IMR-90 (cell line): ENCODE data around the gene IQCE. TPM values are rescaled to one million over a fixed set of nuclear protein-coding genes. Genes with fewer than 3 reads are reported as not detected.

ENCODE experiments used
- ATAC-seq: fragments of 200-7000 bp; cut with Tn5 transposase; 2 replicates; pipeline ENCODE4 v1.9.1; 2020; ENCODE audit warnings: low read depth, mild to moderate bottlenecking, moderate library complexity
- BruUV-seq: library from RNA; stranded (reverse); fragments of 400-500 nt; replicated peaks from 2 replicates; lab custom pipeline; 2021; lab: Mats Ljungman, UMichigan
- CTCF ChIA-PET: fragments of 300-600 bp; formaldehyde crosslinking; extraction: SDS; loops from one replicate; lab custom pipeline; 2021; ENCODE audit warnings: antibody characterized with exemption; lab: Yijun Ruan, JAX
- POLR2A ChIA-PET: fragments of 300-600 bp; sonication (Branson Sonifier 250); formaldehyde crosslinking; loops from one replicate; lab custom pipeline; 2022; ENCODE audit warnings: antibody characterized with exemption; ENCODE audit not compliant: unreplicated experiment; lab: Charles Lee
- DNase-seq: peaks from one replicate; pipeline ENCODE4 v3.0.0; 2013
- H2AFZ ChIP-seq: replicated peaks from 2 replicates; pipeline ENCODE3; 2013; ENCODE audit warnings: low read length, mild to moderate bottlenecking; ENCODE audit not compliant: poor library complexity
- H2AK5ac ChIP-seq: 2 replicates; pipeline ENCODE4 v1.6.1; 2013; ENCODE audit warnings: low read depth, low read length, inconsistent platforms
- H2AK9ac ChIP-seq: replicated peaks from 2 replicates; pipeline ENCODE3; 2013; ENCODE audit warnings: mild to moderate bottlenecking, low read depth, low read length, moderate library complexity; ENCODE audit not compliant: poor library complexity
- H2BK120ac ChIP-seq: 2 replicates; pipeline ENCODE4 v1.6.1; 2013; ENCODE audit warnings: low read depth, low read length, inconsistent platforms
- H2BK15ac ChIP-seq: 3 replicates; pipeline ENCODE4 v1.6.1; 2013; ENCODE audit warnings: low read depth, low read length, inconsistent platforms
- H2BK20ac ChIP-seq: 2 replicates; pipeline ENCODE4 v1.6.1; 2013; ENCODE audit warnings: low read depth, mild to moderate bottlenecking, inconsistent platforms, low read length, moderate library complexity
- H2BK5ac ChIP-seq: 2 replicates; pipeline ENCODE4 v1.6.1; 2013; ENCODE audit warnings: mild to moderate bottlenecking, low read depth, low read length, inconsistent platforms; ENCODE audit not compliant: poor library complexity, severe bottlenecking
- H3K14ac ChIP-seq: replicated peaks from 2 replicates; pipeline ENCODE4 v1.6.1; 2013; ENCODE audit warnings: low read depth, low read length, inconsistent platforms
- H3K18ac ChIP-seq: 2 replicates; pipeline ENCODE4 v1.6.1; 2013; ENCODE audit warnings: low read depth, low read length, control low read depth
- H3K23ac ChIP-seq: 2 replicates; pipeline ENCODE4 v1.6.1; 2013; ENCODE audit warnings: low read depth, low read length, inconsistent platforms
- H3K27ac ChIP-seq: 2 replicates; pipeline ENCODE4 v1.5.1; 2013; ENCODE audit warnings: mild to moderate bottlenecking, control low read depth, low read length; ENCODE audit not compliant: insufficient read depth
- H3K27me3 ChIP-seq: 2 replicates; pipeline ENCODE4 v1.6.1; 2013; ENCODE audit warnings: low read length; ENCODE audit not compliant: control insufficient read depth, insufficient read depth
- H3K36me3 ChIP-seq: 2 replicates; pipeline ENCODE4 v1.6.1; 2013; ENCODE audit warnings: low read length, mixed read lengths; ENCODE audit not compliant: control insufficient read depth, insufficient read depth
- H3K4ac ChIP-seq: 2 replicates; pipeline ENCODE4 v1.6.1; 2013; ENCODE audit warnings: low read depth, low read length, inconsistent platforms
- H3K4me1 ChIP-seq: 2 replicates; pipeline ENCODE4 v1.6.1; 2013; ENCODE audit warnings: low read length, mixed read lengths; ENCODE audit not compliant: control insufficient read depth, insufficient read depth
- H3K4me2 ChIP-seq: 2 replicates; pipeline ENCODE4 v1.6.1; 2013; ENCODE audit warnings: low read depth, mild to moderate bottlenecking, control low read depth, low read length, moderate library complexity
- H3K4me3 ChIP-seq: 2 replicates; pipeline ENCODE4 v1.5.1; 2013; ENCODE audit warnings: low read depth, mild to moderate bottlenecking, control low read depth, low read length, moderate library complexity; ENCODE audit not compliant: insufficient read depth
- H3K56ac ChIP-seq: 2 replicates; pipeline ENCODE4 v1.6.1; 2013; ENCODE audit warnings: low read length, inconsistent platforms; ENCODE audit not compliant: insufficient read depth; ENCODE audit errors: extremely low read depth
- H3K79me1 ChIP-seq, 2 experiments: 2 replicates each; pipeline ENCODE4 v1.6.1; 2013; ENCODE audit warnings: low read length in 2 of 2, inconsistent platforms in 1 of 2, low read depth in 1 of 2
- H3K9ac ChIP-seq: 2 replicates; pipeline ENCODE4 v1.6.1; 2013; ENCODE audit warnings: low read depth, low read length, control low read depth
- H3K9me1 ChIP-seq: 2 replicates; pipeline ENCODE4 v1.6.1; 2013; ENCODE audit warnings: low read length, inconsistent platforms; ENCODE audit not compliant: insufficient read depth
- H3K9me3 ChIP-seq: 2 replicates; pipeline ENCODE4 v1.6.1; 2013; ENCODE audit warnings: low read length; ENCODE audit not compliant: control insufficient read depth, insufficient read depth
- H4K20me1 ChIP-seq: 2 replicates; pipeline ENCODE4 v1.6.1; 2013; ENCODE audit warnings: low read length, inconsistent platforms; ENCODE audit not compliant: insufficient read depth
- H4K5ac ChIP-seq: 2 replicates; pipeline ENCODE4 v1.6.1; 2013; ENCODE audit warnings: mild to moderate bottlenecking, low read depth, low read length, control low read depth
- H4K8ac ChIP-seq, 2 experiments: 2 replicates each; pipeline ENCODE4 v1.6.1; 2013; ENCODE audit warnings: low read depth in 2 of 2, low read length in 2 of 2, control low read depth in 1 of 2, inconsistent platforms in 1 of 2
- H4K91ac ChIP-seq: 2 replicates; pipeline ENCODE4 v1.6.1; 2013; ENCODE audit warnings: low read depth, low read length, inconsistent platforms; ENCODE audit not compliant: insufficient read depth
- FOS ChIP-seq: fragments of 150-350 bp; IDR thresholded peaks from 2 replicates; pipeline ENCODE4 v1.6.1; 2016; ENCODE audit warnings: low read depth, low read length
- MAFK ChIP-seq: IDR thresholded peaks from 2 replicates; pipeline ENCODE4 v1.6.1; 2012; ENCODE audit warnings: low read depth, low read length, improper control_type of control experiment
- MXI1 ChIP-seq: IDR thresholded peaks from 2 replicates; pipeline ENCODE4 v1.6.1; 2012; ENCODE audit warnings: low read depth, mild to moderate bottlenecking, low read length, moderate library complexity, borderline replicate concordance
- WGBS, 2 experiments: methylation state at CpG; one replicate each; pipeline versions ENCODE4 v1.1.5 to v1.1.7; 2013; ENCODE audit warnings: missing lambda C conversion rate in 2 of 2; ENCODE audit not compliant: insufficient read length in 1 of 2; ENCODE audit errors: extremely low coverage in 2 of 2; 5-methylcytosine and 5-hydroxymethylcytosine counted together
- dilution Hi-C: fragments of 300-500 bp; cut with HindIII; formaldehyde crosslinking; loops from one replicate; pipeline ENCODE4 v1.14.3; 2018; ENCODE audit warnings: low sequenced_read_pairs; ENCODE audit not compliant: unreplicated experiment
- in situ Hi-C: fragments of 300-500 bp; cut with MboI; formaldehyde crosslinking; loops from 3 replicates; pipeline ENCODE4 v1.14.3; 2019; ENCODE audit warnings: low sequenced_read_pairs, inconsistent platforms, mixed read lengths
- intact Hi-C: fragments of 100-400 bp; cut with micrococcal nuclease; formaldehyde crosslinking; loops from 2 replicates; pipeline ENCODE4 v1.10.0; 2022
- polyA plus RNA-seq, 3 experiments: library from polyadenylated mRNA; depleted of rRNA; stranded (reverse); fragments of >200 nt; gene quantifications; 2 replicates each; pipeline ENCODE4 v1.2.3, GENCODE V29; 2012; ENCODE audit warnings: low replicate concordance in 1 of 3
- total RNA-seq: library from RNA; depleted of rRNA; stranded (reverse); fragments of >200 nt; gene quantifications from 2 replicates; pipeline ENCODE4 v1.2.3, GENCODE V29; 2012

Gene IQCE
- total and polyA plus RNA-seq, 2 of the 4 experiments (the other 2 are of a cell fraction) = 5.0 to 6.3 TPM

GRCh38 chr7:2640846-2641316 lies 82.1 kb downstream of the IQCE start:
- Histone ChIP-seq H3K27ac (peak overlapping the region; percentile 80), H3K23ac (peak overlapping the region; percentile 51), H3K9me3 (no peaks in the 10 kb centered on the region), H2BK5ac (peak overlapping the region; percentile 81), H3K4me2 (peak overlapping the region; percentile 25; the same call in 1 of the 2 replicates), H3K9ac (peak overlapping the region; percentile 36; the same call in 1 of the 2 replicates), H2BK20ac (no peak overlapping the region), H4K91ac (peak overlapping the region; percentile 63), H2BK15ac (peak overlapping the region; percentile 78; the same call in 1 of the 3 replicates), H4K5ac (no peak overlapping the region), H4K8ac (peak overlapping the region in 1 of 2 experiments; percentile 71; a peak in 2 of 4 replicates), H3K79me1 (peaks cover 16 to 94% of the 10 kb centered on the region in 2 experiments; a peak in 3 of 4 replicates), H2AK9ac (peak overlapping the region; percentile 92), H2AFZ (peak overlapping the region; percentile 63), H3K36me3 (peaks cover 2% of the 10 kb centered on the region; the same call in 1 of the 2 replicates), H3K4me1 (peaks cover 62% of the 10 kb centered on the region), H3K4ac (peak overlapping the region; percentile 94), H2BK120ac (peak overlapping the region; percentile 19), H3K4me3 (no peak overlapping the region), H4K20me1 (peaks cover 90% of the 10 kb centered on the region), H3K27me3 (no peaks in the 10 kb centered on the region), H2AK5ac (peak overlapping the region; percentile 88), H3K18ac (peak overlapping the region; percentile 30; the same call in 1 of the 2 replicates), H3K9me1 (peaks cover 36% of the 10 kb centered on the region), H3K56ac (peak overlapping the region; percentile 6; the same call in 1 of the 2 replicates), H3K14ac (peak overlapping the region; percentile 76)
- WGBS, 2 experiments = no CpG with 5 or more reads among the region's 9 CpGs
- BruUV-seq = no TSS peak
- ATAC-seq (peak; percentile 2), DNase-seq (no peak)
- CTCF ChIA-PET = no interaction called here
- dilution Hi-C loops = no loop called here
- TF ChIP-seq MAFK (no peak), MXI1 (no peak), FOS (no peak)
- intact Hi-C loops = loop anchor here (10.0 kb wide), 1 partner anchor 166 kb away; the partner anchor contains the start of gene GRIFIN
- in situ Hi-C loops = no loop called here
- POLR2A ChIA-PET = no interaction called here
